HG03558 (cell line): Measurements from ENCODE around the gene MT1G.
A peak's percentile ranks its signal among the peaks of the same experiment; 100 is the strongest.

Experiments
- ATAC-seq: cut with Tn5 transposase; IDR thresholded peaks from one replicate; pipeline ENCODE4 v1.9.1; 2021; ENCODE audit warnings: moderate number of reproducible peaks; ENCODE audit not compliant: unreplicated experiment; ENCODE audit errors: extremely low read depth

MT1G gene

DNA sequence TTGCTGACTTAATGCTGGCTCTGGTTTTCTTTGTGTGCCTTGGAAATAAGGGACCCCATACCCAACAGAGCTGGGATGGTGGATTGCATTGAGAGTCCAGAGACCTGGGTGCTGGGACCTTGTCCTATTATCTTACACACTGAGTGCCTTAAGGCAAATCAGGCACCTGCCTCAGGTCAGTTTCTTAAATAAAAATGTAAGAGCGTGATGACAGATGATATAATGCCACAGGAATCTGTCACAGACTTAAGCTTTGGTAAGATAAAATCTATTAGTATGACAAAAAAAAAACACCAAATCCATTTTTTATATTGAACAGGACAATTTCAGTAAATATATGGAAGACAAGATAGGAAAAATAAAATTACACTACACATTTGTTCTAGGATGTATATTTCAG lies 27.8 kb downstream of the MT1G start:
- no peak for ATAC-seq

DNA sequence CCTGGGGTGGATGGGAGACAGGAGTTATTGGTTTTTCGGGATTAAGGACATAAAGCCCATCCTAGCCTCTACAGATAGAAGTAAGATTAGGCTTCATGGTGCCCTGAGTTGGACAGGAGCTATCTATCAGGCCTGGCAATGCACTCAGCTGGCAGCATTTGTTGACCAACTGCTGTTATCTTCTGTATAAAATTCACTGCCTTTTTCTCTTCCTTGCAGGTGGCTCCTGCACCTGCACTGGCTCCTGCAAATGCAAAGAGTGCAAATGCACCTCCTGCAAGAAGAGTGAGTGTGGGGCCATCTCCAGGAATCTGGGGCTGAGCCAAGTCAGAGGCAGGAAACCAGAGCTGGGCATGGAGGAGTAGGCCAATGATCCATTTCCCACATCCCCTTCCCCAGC lies 28.8 kb downstream of the MT1G start:
- no peak for ATAC-seq

DNA sequence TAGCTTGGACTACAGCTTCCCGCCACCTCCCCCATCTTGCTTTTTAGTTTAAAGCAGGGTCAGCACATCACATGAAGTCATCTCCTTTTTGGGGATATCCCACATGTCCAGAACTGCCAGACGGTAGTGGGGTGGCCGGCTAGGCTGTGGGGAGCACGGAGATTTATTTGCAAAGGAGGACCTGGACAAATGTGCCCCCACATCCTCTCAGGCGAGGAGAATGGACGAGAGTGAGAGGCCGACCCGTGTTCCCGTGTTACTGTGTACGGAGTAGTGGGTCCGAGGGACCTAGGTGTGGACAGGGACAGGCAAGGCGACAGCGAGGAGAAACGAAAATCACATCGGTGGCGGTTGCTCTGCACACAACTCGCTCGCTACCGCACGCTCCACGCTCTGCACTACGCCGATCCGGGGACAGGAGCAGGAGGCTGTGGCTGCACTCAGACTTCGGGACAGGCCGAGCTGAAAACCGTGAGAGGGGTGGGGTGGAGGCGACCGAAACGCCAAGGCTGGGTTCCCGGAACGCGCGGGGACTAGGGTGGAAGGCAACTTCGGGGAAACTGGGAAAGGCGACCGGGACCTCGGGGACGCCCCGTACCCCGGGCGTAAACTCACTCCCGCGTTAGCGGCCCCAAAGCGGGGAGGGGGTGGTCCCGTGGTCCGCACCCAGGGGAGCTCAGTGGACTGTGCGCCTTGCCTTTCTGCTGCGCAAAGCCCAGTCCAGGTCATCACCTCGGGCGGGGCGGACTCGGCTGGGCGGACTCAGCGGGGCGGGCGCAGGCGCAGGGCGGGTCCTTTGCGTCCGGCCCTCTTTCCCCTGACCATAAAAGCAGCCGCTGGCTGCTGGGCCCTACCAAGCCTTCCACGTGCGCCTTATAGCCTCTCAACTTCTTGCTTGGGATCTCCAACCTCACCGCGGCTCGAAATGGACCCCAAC lies 29.8 kb downstream of the MT1G start, which contains the start of gene MT1A:
TSS of gene MT1A (plus strand) at position 853 of the 937 bp plus-strand sequence. CDS start at position 926, 73 bp downstream.
- no peak for ATAC-seq

DNA sequence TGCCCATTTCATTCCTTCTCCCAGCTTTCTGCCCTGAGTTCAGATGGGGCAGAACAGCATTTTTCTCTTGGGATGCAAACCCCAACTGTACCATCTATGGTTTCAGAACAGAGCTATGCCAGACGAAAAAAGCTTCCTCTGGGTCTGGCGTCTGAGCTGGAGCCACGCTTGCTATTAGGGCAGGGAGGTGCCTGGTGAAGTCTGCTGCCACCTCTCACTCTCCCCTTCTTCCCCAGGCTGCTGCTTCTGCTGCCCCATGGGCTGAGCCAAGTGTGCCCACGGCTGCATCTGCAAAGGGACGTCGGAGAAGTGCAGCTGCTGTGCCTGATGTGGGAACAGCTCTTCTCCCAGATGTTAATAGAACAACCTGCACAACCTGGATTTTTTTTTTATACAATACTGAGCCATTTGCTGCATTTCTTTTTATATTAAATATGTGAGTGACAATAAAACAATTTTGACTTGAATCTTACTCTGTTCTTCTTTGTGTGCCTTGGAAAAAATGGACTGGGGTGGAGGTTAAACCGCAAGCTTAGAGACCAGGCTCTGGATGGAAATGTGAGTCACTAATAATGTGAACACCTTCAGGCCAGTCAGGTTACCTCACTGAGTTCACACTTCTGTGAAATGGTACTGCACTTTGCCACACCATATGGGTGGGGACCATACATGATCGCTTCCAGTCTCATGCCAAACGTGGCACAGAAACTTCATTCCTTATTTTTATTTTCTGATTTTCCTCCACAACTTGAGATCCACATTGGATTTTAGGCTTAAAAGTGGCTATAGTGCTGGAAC lies 31.1 kb downstream of the MT1G start:
- ATAC-seq: no peak

DNA sequence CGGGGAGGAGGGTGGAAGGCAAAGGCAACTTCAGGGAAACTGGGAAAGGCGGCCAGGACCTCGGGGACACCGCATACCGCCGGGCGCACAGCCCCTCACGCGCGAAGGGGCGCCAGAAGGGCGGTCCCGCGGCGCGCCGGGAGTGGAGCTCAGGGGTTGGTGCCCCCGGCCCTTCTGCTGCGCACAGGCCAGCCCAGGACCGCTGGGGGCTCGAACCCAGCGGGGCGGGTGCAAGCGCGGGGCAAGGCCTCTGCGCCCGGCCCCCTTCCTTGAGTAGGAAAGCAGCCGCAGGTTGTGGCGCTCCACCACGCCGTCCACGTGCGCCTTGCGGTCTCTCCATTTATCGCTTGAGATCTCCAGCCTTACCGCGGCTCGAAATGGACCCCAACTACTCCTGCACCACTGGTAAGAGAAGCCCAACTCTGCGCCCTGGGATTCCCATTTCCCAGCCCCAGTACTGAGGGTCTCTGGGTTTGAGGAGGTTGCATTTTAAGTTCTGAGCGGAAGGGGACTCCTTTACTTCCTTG lies 32.4 kb downstream of the MT1G start:
- no peak for ATAC-seq

DNA sequence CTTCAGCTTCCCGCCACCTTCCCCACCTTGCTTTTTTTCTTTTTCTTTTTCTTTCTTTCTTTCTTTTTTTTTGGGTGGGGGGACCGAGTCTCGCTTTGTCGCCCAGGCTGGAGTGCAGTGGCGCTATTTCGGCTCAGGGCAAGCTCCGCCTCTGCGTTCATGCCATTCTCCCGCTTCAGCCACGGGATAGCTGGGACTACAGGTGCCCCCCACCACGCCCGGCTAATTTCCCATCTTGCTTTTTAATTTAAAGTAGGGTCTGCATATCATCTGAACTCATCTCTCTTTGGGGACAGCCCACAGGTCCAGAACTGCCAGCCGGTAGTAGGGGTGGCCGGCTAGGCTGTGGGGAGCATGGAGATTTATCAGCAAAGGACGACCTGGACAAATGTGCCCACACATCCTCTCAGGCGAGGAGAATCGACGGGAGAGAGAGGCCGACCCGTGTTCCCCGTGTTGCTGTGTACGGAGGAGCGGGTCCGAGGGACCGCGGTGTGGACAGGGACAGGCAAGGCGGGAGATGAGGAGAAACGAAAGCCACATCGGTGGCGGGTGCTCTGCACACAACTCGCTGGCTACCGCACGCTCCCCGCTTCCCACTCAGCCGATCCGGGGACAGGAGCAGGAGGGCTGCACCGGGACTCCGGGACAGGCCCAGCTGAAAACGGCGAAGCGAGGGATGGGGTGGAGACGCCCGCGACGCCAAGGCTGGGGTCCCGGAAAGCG lies 33.0 kb downstream of the MT1G start:
- no peak for ATAC-seq

DNA sequence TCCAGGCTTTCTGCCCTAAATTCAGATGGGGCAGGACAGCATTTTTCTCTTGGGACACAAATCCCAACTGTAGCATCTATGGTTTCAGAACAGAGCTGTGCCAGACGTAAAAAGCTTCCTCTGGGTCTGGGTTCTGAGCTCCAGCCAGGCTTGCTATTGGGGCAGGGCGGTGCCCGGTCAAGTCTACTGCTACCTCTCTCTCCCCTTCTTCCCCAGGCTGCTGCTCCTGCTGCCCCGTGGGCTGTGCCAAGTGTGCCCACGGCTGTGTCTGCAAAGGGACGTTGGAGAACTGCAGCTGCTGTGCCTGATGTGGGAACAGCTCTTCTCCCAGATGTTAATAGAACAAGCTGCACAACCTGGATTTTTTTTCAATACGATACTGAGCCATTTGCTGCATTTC lies 34.3 kb downstream of the MT1G start:
- no peak for ATAC-seq

DNA sequence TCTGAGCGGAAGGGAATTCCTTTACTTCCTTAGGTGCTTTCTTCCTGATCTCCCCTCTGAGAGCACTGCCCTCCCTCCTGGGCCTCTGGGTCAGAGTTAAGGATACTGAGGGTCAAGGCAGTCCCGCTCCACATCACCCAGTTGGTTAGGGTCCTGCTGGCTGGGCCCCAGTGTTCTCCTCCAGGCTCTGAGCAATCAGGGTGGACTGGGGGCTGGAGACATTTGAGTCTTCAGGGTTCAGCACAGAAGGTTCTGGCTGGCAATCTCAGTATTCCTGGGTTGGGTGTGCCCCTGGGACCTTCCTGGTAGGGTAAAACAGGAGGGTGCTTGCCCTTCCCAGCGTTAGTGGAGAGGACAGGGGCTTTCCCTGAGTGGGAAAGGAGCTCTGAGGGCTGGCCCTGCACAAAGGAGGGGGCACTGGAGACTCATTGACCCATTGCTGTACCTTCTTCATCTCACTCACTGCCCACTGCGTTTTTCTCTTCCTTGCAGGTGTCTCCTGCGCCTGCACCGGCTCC lies 35.0 kb downstream of the MT1G start:
- ATAC-seq: no peak

DNA sequence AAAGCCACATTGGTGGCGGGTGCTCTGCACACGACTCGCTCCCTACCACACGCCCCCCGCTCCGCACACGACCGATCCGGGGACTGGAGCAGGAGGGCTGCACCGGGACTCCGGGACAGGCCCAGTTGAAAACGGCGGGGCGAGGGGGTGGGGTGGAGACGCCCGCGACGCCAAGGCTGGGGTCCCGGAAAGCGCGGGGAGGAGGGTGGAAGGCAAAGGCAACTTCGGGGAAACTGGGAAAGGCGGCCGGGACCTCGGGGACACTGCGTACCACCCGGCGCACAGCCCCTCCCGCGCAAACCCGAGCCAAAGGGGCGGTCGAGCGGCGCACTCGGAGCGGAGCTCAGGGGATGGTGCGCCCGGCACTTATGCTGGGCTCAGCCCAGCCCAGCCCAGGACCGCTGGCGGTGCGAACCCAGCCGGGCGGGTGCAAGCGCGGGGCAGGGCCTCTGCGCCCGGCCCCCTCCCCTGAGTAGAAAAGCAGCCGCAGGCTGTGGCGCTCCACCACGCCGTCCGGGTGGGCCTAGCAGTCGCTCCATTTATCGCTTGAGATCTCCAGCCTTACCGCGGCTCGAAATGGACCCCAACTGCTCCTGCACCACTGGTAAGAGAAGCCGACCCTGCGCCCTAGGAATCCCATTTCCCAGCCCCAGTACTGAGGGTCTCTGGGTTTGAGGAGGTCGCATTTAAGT lies 35.6 kb downstream of the MT1G start, which contains the start of gene MT1M:
TSS of gene MT1M (plus strand) at position 504 of the 692 bp plus-strand sequence. CDS start at position 577, 73 bp downstream.
- no peak for ATAC-seq

DNA sequence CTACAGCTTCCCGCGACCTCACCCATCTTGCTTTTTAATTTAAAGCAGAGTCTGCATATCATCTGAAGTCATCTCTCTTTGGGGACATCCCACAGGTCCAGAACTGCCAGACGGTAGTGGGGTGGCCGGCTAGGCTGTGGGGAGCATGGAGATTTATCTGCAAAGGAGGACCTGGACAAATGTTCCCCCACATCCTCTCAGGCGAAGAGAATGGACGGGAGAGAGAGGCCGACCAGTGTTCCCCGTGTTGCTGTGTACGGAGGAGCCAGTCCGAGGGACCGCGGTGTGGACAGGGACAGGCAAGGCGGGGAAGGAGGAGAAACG lies 36.1 kb downstream of the MT1G start:
- ATAC-seq: no peak

DNA sequence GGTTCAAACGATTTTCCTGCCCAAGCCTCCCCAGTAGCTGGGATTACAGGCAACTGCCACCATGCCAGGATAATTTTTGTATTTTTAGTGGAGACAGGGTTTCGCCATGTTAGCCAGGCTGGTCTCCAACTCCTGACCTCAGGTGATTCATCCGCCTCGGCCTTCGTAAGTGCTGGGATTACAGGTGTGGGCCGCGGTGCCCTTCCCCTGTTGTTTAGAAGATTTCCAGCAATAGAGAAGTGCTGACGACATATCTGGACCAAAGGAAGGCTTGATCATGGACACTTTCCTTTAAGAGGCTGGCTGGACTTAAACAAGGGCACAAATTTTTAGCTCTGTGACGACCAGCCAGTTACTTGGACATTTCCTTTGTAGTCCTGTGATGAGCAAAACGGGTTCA lies 36.7 kb downstream of the MT1G start:
- ATAC-seq: no peak

DNA sequence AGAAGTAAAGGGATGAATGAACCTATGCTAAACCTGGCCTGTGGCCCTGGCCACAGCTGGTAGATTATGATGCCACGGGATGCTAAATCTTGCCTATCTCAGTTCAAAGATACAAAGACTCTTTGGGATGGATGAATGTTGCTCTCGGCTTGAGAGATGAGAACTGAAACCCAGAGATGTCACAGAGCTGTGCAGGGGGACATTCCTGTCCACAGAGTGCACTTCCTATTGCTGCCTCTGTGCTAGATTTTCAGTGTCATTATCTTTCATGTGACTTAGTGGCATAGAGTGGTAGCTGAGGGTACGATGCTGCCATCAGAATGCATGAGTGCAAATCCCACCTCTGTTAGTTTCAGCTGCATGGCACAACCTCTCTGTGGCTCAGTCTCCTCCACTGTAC lies 37.7 kb downstream of the MT1G start:
- peak; percentile 72 for ATAC-seq

DNA sequence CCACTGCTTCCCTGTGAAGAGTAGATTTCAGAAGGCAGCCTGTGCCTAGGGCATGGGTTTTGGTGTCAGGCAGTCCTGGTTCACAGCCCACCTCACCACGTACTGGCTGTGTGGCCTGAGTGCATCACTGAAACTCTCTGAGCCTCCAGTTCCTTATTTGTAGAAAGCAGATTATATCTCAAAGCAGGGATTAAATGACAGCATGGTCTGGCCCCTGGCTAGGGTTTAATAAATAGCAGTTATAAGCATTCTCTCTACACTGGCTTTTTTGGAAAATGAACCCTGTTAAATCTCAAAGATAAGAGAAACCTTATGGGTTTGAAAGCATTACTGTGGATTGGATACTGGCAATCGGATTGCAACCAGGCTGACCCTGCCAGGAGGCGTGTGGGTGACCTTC lies 38.3 kb downstream of the MT1G start:
- no peak for ATAC-seq

DNA sequence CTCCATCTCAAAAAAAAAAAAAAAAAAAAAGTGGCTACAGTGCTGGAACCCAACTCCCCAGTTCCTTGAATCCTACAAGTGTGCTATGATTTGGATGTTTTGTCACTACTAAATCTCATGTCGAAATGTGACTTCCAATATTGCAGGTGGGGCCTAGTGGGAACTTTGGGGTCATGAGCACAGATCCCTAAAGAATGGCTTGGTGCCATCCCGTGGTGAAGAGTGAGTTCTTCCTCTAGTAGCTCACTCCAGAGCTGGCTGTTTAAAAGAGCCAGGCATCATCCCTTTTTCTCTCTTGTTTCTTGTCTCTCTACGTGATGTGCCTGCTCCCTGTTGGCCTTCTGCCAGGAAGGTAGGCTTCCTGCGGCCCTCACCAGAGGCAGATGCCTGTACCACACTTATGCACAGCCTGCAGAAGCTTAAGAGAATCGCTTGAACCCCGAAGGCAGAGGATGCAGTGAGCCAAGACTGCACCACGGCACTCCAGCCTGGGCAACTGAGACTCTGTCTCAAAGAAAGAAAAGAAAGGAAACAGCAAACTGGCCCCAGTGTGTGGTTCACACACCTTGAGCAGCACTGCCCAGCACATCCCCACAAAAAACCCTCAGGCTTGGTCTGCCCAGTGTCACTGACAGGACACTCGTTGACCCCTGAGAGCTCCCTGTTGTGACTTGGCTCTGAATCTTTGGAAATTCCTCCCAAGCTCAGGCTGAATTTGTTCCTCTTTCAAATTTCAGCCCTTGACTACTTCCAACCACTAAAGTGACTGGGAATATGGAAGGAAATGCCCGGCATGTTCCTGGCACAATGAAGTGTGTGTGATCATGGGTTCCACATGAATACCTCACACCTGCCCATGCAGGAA lies 39.1 kb downstream of the MT1G start:
- no peak for ATAC-seq

DNA sequence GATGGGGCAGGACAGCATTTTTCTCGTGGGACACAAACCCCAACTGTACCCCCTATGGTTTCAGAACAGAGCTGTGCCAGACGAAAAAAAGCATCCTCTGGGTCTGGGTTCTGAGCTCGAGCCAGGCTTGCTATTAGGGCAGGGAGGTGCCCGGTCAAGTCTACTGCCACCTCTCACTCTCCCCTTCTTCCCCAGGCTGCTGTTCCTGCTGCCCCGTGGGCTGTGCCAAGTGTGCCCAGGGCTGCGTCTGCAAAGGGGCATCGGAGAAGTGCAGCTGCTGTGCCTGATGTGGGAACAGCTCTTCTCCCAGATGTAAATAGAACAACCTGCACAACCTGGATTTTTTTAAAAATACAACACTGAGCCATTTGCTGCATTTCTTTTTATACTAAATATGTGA lies 41.2 kb downstream of the MT1G start:
- no peak for ATAC-seq

DNA sequence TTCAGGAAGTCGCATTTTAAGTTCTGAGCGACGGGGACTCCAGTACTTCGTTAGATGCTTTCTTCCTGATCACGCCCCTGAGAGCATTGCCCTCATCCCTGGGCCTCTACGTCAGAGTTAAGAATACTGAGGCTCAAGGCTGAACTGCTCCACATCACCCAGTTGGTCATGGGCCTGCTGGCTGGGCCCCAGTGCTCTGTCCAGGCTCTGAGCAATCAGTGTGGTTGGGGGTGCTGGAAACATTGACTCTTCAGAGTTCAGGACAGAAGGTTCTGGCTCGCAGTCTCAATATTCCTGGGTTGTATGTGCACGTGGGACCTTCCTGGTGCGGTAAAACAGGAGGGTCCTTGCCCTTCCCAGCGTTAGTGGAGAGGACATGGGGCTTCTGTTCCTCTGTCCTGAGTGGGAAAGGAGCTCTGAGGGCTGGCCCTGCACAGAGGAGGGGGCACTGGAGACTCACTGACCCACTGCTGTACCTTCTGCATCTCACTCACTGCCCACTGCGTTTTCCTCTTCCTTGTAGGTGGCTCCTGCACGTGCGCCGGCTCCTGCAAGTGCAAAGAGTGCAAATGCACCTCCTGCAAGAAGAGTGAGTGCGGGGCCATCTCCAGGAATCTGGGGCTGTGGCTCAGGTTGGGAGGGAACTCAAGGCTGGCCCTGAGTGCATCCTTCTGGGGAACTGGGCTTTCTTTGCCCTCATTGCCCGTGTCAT lies 41.8 kb downstream of the MT1G start:
- no peak for ATAC-seq

DNA sequence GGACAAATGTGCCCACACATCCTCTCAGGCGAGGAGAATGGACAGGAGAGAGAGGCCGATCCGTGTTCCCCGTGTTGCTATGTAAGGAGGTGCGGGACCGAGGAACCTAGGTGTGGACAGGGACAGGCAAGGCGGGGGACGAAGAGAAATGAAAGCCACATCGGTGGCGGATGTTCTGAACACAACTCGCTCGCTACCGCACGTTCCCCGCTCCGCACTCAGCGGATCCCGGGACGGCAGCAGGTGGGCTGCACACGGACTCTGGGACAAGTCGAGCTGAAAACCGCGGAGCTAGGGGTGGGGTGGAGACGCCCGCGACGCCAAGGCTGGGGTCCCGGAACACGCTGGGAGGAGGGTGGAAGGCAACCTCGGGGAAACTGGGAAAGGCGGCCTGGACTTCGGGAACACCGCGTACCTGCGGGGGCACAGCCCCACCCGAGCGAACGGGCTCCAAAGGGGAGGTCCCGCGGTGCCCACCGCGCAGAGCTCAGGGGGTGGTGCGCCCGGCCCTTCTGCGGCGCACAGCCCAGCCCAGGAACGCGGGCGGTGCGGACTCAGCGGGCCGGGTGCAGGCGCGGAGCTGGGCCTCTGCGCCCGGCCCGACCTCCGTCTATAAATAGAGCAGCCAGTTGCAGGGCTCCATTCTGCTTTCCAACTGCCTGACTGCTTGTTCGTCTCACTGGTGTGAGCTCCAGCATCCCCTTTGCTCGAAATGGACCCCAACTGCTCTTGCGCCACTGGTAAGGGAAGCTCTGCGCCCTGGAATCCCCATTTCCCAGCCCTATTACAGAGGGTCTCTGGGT lies 42.5 kb downstream of the MT1G start, which contains the start of gene MT1E:
TSS of gene MT1E (plus strand) at position 642 of the 803 bp plus-strand sequence. CDS start at position 713, 71 bp downstream.
- no peak for ATAC-seq
